Measurements from ENCODE around the gene IKZF3. TPM values are rescaled to one million over a fixed set of nuclear protein-coding genes. Genes with fewer than 3 reads are reported as not detected.

IKZF3 gene
- total RNA-seq, 4 donors from 2014 or later, result 0.98 to 1.9 (median 1.4) TPM

DNA sequence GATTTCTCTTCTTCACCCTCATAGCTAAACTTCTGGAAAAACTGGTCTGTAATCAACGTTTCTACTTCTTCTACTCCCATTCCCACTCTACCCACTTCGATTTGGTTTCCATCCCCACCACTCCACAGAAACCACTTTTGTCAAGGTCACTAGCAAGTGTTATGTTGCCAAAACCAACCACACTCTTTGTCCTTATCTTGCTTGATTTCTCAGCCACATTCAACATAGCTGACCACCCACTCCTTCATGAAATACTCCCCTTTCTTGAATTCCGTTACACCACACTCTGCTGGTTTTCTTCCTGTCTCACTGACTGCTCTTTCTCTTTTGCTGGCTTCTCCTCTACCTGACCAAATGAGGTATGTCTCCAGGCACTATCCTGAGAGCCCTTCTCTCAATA, 11.9 kb downstream of the IKZF3 start:
- TF ChIP-seq, protein P1, sequence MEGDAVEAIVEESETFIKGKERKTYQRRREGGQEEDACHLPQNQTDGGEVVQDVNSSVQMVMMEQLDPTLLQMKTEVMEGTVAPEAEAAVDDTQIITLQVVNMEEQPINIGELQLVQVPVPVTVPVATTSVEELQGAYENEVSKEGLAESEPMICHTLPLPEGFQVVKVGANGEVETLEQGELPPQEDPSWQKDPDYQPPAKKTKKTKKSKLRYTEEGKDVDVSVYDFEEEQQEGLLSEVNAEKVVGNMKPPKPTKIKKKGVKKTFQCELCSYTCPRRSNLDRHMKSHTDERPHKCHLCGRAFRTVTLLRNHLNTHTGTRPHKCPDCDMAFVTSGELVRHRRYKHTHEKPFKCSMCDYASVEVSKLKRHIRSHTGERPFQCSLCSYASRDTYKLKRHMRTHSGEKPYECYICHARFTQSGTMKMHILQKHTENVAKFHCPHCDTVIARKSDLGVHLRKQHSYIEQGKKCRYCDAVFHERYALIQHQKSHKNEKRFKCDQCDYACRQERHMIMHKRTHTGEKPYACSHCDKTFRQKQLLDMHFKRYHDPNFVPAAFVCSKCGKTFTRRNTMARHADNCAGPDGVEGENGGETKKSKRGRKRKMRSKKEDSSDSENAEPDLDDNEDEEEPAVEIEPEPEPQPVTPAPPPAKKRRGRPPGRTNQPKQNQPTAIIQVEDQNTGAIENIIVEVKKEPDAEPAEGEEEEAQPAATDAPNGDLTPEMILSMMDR (IDR thresholded peaks at IDR 0.05; ENCODE audit: low read depth), result no peak

DNA sequence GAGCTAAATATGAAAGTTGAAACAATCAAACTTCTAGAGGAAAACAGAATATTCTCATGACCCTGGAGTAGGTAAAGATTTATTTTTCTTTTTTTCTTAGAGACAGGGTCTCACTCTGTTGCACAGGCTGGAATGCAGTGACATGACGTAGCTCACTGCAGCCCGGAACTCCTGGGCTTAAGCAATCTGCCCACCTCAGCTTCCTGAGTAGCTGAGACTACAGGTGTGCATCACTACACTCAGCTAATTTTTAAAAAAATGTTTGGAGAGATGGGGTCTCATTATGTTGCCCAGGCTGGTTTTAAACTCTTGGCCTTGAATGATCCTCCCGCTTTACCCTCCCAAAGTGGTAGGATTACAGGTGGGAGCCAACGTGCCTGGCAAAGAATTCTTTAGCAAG, 15.5 kb downstream of the IKZF3 start:
- TF ChIP-seq, protein P1 (IDR thresholded peaks at IDR 0.05; ENCODE audit: low read depth), result no peak

DNA sequence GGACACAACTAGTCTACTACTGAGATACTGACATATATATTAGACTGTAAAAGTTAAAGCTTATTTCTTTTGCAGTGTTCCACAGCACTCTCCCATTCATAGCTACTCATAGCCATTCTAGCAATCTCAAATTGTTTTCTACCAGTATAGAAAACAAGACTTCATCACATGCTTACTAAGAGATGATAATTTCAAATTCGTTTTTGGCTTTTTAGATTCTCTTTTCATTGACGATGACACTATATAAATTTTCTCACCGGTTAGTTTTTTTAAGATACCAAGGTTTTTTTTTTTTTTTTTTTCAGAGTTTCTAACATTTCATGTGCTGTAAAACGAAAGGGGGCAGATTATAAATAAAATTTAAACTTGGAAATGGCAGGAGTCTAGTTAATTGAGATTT, 17.9 kb downstream of the IKZF3 start:
- TF ChIP-seq, protein P1 (IDR thresholded peaks at IDR 0.05; ENCODE audit: low read depth), result no peak

DNA sequence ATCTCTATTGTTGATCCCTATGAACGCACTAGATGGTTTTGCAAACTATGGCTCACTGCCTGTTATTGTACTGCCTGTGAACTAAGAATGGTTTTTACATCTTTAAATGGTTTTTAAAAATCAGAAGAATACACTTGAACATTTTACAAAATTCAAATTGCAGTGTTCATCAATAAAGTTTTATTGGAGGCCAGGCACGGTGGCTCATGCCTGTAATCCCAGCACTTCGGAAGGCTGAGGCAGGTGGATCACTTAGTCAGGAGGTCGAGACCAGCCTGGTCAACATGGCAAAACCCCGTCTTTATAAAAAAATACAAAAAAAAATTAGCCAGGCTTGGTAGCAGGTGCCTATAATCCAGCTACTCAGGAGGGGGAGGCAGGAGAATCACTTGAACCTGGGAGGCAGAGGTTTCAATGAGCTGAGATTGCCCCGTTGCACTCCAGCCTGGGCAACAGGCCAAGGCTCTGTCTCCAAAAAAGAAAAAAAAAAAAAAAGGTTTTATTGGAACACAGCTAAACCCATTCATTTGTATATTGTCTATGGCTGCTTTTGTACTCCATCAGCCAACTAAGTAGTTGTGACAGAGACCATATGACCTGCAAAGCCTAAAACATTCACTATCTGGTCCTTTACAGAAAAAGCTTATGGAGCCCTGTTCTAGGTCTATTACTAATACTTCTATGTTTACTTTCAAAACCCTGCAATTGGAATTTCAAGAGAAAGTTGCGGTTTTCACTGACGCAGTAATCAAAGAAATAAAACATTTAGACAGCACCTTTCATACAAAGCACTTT, 18.9 kb downstream of the IKZF3 start:
- TF ChIP-seq, protein P1 (IDR thresholded peaks at IDR 0.05; ENCODE audit: low read depth), result no peak

DNA sequence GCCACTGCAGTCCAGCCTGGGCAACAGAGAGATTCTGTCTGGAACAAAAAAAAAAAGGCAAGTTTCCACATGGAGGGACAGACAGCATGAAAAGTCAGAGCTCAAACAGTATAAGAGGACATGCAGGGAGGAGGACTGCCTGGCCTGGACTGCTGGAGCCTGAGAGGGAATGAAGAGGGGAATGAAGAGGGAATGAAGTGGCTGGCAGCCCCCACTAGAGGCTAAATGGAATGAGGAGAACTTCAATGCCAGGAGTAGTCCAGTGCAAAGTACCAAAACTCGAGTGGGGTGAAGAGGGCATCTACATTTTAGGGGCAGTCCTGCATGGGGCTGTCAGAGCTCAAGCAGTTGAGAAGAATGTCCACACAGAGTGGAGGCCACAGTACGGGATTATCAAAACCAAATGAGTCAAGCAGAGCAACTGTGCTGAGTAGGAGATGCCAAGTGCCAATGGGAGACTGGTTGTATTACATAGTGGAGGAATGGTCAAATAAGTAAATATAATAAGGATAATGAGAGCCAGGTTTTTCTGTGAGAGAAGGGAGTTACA, 22.9 kb downstream of the IKZF3 start:
- TF ChIP-seq, protein P1 (IDR thresholded peaks at IDR 0.05; ENCODE audit: low read depth), result no peak

DNA sequence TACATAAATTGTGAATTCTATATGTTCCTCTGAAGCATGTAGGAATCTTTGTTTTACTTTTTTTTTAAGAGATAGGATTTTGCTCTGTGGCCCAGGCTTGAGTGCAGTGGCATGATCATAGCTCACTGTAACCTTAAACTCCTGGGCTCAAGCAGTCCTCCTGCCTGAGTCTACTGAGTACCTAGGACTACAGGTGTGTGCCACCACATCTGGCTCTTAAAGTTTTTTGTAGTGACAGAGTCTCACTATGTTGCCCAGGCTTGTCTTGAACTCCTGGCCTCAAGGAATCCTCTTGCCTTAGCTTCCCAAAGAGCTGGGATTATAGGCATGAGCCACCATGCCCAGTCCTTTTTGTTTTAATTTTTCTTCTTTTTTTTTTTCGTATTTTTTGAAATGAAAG, 25.3 kb downstream of the IKZF3 start:
- TF ChIP-seq, protein P1 (IDR thresholded peaks at IDR 0.05; ENCODE audit: low read depth), result no peak

DNA sequence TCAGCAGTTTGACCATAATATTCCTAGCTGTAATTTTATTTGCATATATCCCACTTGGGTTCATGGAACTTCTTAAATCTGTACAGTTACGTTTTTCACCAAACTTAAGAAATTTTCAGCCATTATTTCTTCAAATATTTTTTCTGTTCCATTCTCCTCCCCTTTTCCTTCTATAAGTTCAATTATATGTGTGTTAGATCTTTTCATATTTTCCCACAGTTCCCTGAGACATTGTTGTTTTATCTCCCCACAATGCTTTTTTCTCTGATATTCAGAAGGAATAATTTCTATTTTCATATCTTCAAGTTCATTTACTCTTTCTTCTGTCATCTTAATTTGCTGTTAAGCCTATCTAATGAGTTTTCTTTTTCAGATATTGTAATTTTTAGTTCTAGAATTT, 26.1 kb downstream of the IKZF3 start:
- TF ChIP-seq, protein P1 (IDR thresholded peaks at IDR 0.05; ENCODE audit: low read depth), result no peak
